Esophagus muscularis mucosa (tissue), 4 donors: ENCODE results near the gene ACOT8.

Experiments
- CTCF ChIP-seq, 3 experiments: fragments of 200-600 bp in 2 of 3; fragments of 450-650 bp in 1 of 3; sonication (generic) in 2 of 3; IDR thresholded peaks; one replicate each; pipeline ENCODE4 v1.5.1; 2017 to 2019; ENCODE audit warnings: antibody characterized with exemption in 3 of 3, mild to moderate bottlenecking in 2 of 3, moderate library complexity in 1 of 3
- EP300 ChIP-seq: sonication (generic); formaldehyde crosslinking; IDR thresholded peaks from one replicate; pipeline ENCODE4 v1.6.1; 2017; ENCODE audit warnings: antibody characterized with exemption
- POLR2A ChIP-seq: fragments of 450-650 bp; IDR thresholded peaks from one replicate; pipeline ENCODE4 v1.6.1; 2017; ENCODE audit warnings: antibody characterized with exemption, moderate library complexity, mild to moderate bottlenecking, low read depth
- POLR2AphosphoS5 ChIP-seq, 2 donors: sonication (generic); formaldehyde crosslinking; IDR thresholded peaks; one replicate each; pipeline ENCODE4 v1.6.1; 2017; ENCODE audit warnings: antibody characterized with exemption in 2 of 2

- TF ChIP-seq POLR2AphosphoS5 (IDR thresholded peaks at IDR 0.05) (no peak), CTCF (IDR thresholded peaks at IDR 0.05) (no peak), POLR2A (no peak), EP300 (no peak)
These were observed 10.1 kb upstream of the ACOT8 start for GRCh38 chr20:45867136-45867818.
